GM21367 (cell line): ENCODE measurements around the gene MRPL57.
A peak's percentile ranks its signal among the peaks of the same experiment; 100 is the strongest.
"Not testable (repeated sequence)": the region's sequence is repeated elsewhere in the genome, so short reads cannot be mapped to it uniquely, and the experiment has no call there.

ENCODE experiments used
- ATAC-seq: cut with Tn5 transposase; IDR thresholded peaks from one replicate; pipeline ENCODE4 v1.9.1; 2021; ENCODE audit not compliant: unreplicated experiment

MRPL57 gene

GRCh38 chr13:21194756-21195155, 18.3 kb downstream of the MRPL57 start:
- not testable (repeated sequence) for ATAC-seq

- not testable (repeated sequence) for ATAC-seq
Measured at GRCh38 chr13:21197606-21198225, 21.3 kb downstream of the MRPL57 start.

- ATAC-seq, result not testable (repeated sequence)
Measured at GRCh38 chr13:21198391-21198790, 21.9 kb downstream of the MRPL57 start.

- not testable (repeated sequence) for ATAC-seq
Measured at GRCh38 chr13:21201456-21202190, 25.2 kb downstream of the MRPL57 start.

- no peak for ATAC-seq
Measured at GRCh38 chr13:21202767-21203531, 26.5 kb downstream of the MRPL57 start.

- no peak for ATAC-seq
Measured at GRCh38 chr13:21208652-21209154, 32.2 kb downstream of the MRPL57 start.

GRCh38 chr13:21212138-21212775, 35.8 kb downstream of the MRPL57 start:
- ATAC-seq, result no peak

GRCh38 chr13:21215419-21215818, 39.0 kb downstream of the MRPL57 start:
- not testable (repeated sequence) for ATAC-seq

- ATAC-seq, result no peak
Measured at GRCh38 chr13:21216332-21216731, 39.9 kb downstream of the MRPL57 start.

GRCh38 chr13:21218351-21219035, 42.0 kb downstream of the MRPL57 start:
- peak; percentile 96 for ATAC-seq

GRCh38 chr13:21219036-21219381, 42.6 kb downstream of the MRPL57 start:
- no peak for ATAC-seq

GRCh38 chr13:21219716-21220115, 43.3 kb downstream of the MRPL57 start:
- ATAC-seq, result not testable (repeated sequence)

- ATAC-seq, result no peak
Measured at GRCh38 chr13:21221268-21221667, 44.8 kb downstream of the MRPL57 start.

- no peak for ATAC-seq
Measured at GRCh38 chr13:21225082-21225481, 48.6 kb downstream of the MRPL57 start.

- no peak for ATAC-seq
Measured at GRCh38 chr13:21225841-21226581, 49.6 kb downstream of the MRPL57 start.

- no peak for ATAC-seq
Measured at GRCh38 chr13:21227917-21228316, 51.5 kb downstream of the MRPL57 start.
